Measurements from ENCODE around the gene GARNL3. TPM values are rescaled to one million over a fixed set of nuclear protein-coding genes. Genes with fewer than 3 reads are reported as not detected.

The GARNL3 gene
- total and polyA plus RNA-seq, 7 donors: 1.2 to 4.8 (median 2.2) TPM

GRCh38 chr9:127278372-127278771 is 13.8 kb downstream of the GARNL3 start:
- intact Hi-C loops (cut with DNase I): no loop called here
- no peak for TF ChIP-seq CTCF (IDR thresholded peaks at IDR 0.05)
- ATAC-seq: no peak
- no peak overlapping the region for H3K4me3 ChIP-seq
- no peak overlapping the region for H3K27ac ChIP-seq
- no peaks in the 10 kb centered on the region for H3K36me3 ChIP-seq (ENCODE audit: insufficient read depth in 1 of 2, low read depth in 1 of 2)
- DNase-seq: no peak
- WGBS, 3 donors: 93 to 99% (median 94%) methylated on average over 2 of the region's 2 CpGs
- H3K4me1 ChIP-seq: no peaks in the 10 kb centered on the region
- no peaks in the 10 kb centered on the region for H3K27me3 ChIP-seq (ENCODE audit: insufficient read depth in 3 of 3, low read length in 2 of 3)
- no peaks in the 10 kb centered on the region for H3K9me3 ChIP-seq

DNA sequence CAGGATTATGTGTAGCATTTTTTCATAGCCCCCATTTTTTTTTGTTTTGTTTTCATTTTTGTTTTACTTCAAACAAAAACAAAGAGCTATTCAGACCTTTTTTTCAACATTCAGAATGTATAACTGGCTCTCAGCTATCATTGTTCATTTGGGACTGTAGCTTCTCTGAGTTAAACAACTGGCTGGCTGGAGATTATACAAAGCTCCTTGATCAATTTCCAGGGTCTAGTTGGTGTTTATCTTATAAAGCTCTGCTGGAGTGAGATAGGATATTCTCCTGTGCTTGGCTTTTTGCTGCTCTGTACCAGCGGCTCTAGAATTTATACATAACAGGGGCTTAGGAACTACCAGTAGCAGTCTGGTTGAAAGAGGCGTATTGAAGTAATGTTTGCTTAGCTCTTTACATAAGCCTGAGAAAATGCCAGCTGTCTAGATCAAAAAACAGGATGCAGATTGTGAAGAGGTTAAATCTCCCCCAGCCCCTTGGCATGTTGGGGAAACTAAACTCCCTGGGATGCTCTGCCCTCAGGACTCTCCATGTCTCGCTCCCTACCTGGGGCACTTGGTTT is 15.2 kb downstream of the GARNL3 start:
- ATAC-seq: no peak
- Histone ChIP-seq H3K9me3 (no peaks in the 10 kb centered on the region), H3K27me3 (ENCODE audit: insufficient read depth in 3 of 3, low read length in 2 of 3) (no peaks in the 10 kb centered on the region), H3K27ac (no peak overlapping the region), H3K4me3 (no peak overlapping the region), H3K4me1 (no peaks in the 10 kb centered on the region), H3K36me3 (ENCODE audit: insufficient read depth in 1 of 2, low read depth in 1 of 2) (no peaks in the 10 kb centered on the region)
- DNase-seq: no peak
- 96 to 98% (median 97%) methylated on average over 3 of the region's 3 CpGs for WGBS, 3 donors
- no peak for TF ChIP-seq CTCF (IDR thresholded peaks at IDR 0.05)
- intact Hi-C loops (cut with DNase I): loop anchor here (10.0 kb wide), 2 partner anchors 65 to 115 kb away; partner anchors contain the start of gene SLC2A8 (in 2 of the 2)

DNA sequence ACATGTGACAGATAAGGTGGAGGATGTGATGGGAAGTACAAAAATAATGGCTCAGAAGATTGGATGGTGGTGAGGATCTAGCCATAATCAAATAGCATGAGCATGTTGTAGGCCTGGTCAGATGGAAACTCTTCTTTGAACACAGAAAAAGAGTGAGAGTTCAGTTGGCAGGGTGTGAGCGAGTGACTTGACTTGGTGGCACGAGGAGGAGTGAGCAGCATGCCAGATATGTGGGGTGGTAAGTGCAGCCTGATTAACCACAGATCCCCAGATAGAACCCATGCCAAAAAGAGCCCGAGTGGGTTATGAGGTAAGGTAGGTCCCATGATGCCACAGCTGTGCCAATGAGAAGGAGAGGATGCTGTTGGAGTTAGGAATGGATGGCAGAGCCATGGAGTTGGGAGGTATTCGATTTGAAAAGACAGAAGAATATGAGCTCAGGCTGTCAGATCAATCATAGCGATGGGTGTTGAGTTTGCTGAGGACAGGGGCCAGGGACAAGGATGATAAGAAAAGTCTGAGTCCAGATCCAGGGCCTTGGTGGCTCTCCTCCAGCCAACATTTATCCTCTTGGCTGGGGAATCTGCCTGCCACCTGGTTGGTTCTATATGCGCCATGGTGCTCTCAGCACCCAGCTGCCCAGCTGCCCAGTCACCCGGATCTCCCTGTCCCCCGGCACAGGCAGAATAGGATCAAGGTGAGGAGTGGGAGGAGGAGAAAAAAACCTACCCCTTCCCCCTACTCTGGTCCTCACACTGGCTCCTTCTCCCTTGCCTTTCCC is 16.5 kb downstream of the GARNL3 start:
- TF ChIP-seq CTCF (IDR thresholded peaks at IDR 0.05): no peak
- intact Hi-C loops (cut with DNase I): loop anchor here (10.0 kb wide), 2 partner anchors 64 to 114 kb away; partner anchors contain the start of gene SLC2A8 (in 2 of the 2)
- Histone ChIP-seq H3K4me1 (no peaks in the 10 kb centered on the region), H3K9me3 (no peaks in the 10 kb centered on the region), H3K4me3 (no peak overlapping the region), H3K36me3 (ENCODE audit: insufficient read depth in 1 of 2, low read depth in 1 of 2) (no peaks in the 10 kb centered on the region), H3K27me3 (ENCODE audit: insufficient read depth in 3 of 3, low read length in 2 of 3) (no peaks in the 10 kb centered on the region), H3K27ac (no peak overlapping the region)
- ATAC-seq (no peak), DNase-seq (no peak)
- WGBS, 3 donors: 70 to 84% (median 73%) methylated on average over 8 of the region's 8 CpGs

DNA sequence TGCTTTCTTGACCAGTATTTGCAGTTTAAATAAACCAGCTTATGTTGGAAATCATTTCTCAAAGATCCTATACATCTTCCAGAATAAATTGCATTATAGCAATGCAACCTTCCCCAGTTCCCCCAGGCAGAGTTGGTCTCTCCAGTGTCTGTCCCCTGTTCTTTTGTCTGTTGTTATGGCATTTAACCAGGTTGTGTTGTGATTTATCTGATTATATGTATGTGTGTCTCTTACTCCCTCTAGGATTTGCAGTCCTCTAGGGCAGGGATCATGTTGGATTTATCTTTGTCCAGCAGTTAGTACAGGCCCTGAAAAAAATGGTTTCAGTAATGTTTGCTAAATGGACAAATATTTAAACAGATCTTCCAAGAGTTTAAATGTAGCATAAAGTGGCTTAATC is 17.3 kb downstream of the GARNL3 start:
- no peaks in the 10 kb centered on the region for H3K4me1 ChIP-seq
- no peak overlapping the region for H3K27ac ChIP-seq
- no peak overlapping the region for H3K4me3 ChIP-seq
- intact Hi-C loops (cut with DNase I): loop anchor here (10.0 kb wide), 2 partner anchors 63 to 113 kb away; partner anchors contain the start of gene SLC2A8 (in 2 of the 2)
- TF ChIP-seq CTCF (IDR thresholded peaks at IDR 0.05): no peak
- no peak for ATAC-seq
- DNase-seq: no peak
- H3K9me3 ChIP-seq: no peaks in the 10 kb centered on the region
- no peaks in the 10 kb centered on the region for H3K27me3 ChIP-seq (ENCODE audit: insufficient read depth in 3 of 3, low read length in 2 of 3)
- H3K36me3 ChIP-seq (ENCODE audit: insufficient read depth in 1 of 2, low read depth in 1 of 2): no peaks in the 10 kb centered on the region

Data from psoas muscle (tissue), 8 donors.